Keratinocyte (primary cell): Measurements from ENCODE around the gene GAN. TPM values are rescaled to one million over a fixed set of nuclear protein-coding genes. Genes with fewer than 3 reads are reported as not detected.

Experiments
- DNase-seq: peaks from one replicate; pipeline ENCODE4 v3.0.0-alpha.2; 2011; ENCODE audit warnings: low read depth, missing footprints, low spot score
- FAIRE-seq: peaks from 2 replicates; lab custom pipeline; 2011; peaks lifted over from hg19 to GRCh38; lab: Jason Lieb, UNC
- H2AFZ ChIP-seq: 2 replicates; pipeline ENCODE4 v1.6.0; 2012; ENCODE audit warnings: low read length, control low read depth, inconsistent platforms; ENCODE audit not compliant: control insufficient read depth
- H3K27ac ChIP-seq: 2 replicates; pipeline ENCODE4 v1.5.1; 2011; ENCODE audit warnings: low read length; ENCODE audit not compliant: control insufficient read depth, insufficient read depth
- H3K27me3 ChIP-seq: 3 replicates; pipeline ENCODE4 v1.6.0; 2011; ENCODE audit warnings: low read length; ENCODE audit not compliant: control insufficient read depth, insufficient read depth; ENCODE audit errors: extremely low read depth
- H3K36me3 ChIP-seq, 2 experiments: 2 replicates in 1 of 2; 3 replicates in 1 of 2; pipeline ENCODE4 v1.5.1; 2011; ENCODE audit warnings: low read length in 2 of 2, mild to moderate bottlenecking in 1 of 2; ENCODE audit not compliant: control insufficient read depth in 2 of 2, insufficient read depth in 2 of 2; ENCODE audit errors: extremely low read depth in 1 of 2
- H3K4me1 ChIP-seq: 3 replicates; pipeline ENCODE4 v1.5.1; 2011; ENCODE audit warnings: low read length; ENCODE audit not compliant: control insufficient read depth, insufficient read depth; ENCODE audit errors: extremely low read depth
- H3K4me2 ChIP-seq: 3 replicates; pipeline ENCODE4 v1.6.0; 2011; ENCODE audit warnings: low read depth, low read length; ENCODE audit not compliant: control insufficient read depth, insufficient read depth; ENCODE audit errors: extremely low read depth
- H3K4me3 ChIP-seq, 3 experiments: fragments of 200-600 bp in 1 of 3; sonication (generic) in 1 of 3; 2 replicates in 2 of 3; 3 replicates in 1 of 3; pipeline ENCODE4 v1.5.1; 2011 to 2016; ENCODE audit warnings: low read length in 3 of 3, mild to moderate bottlenecking in 3 of 3, control low read depth in 2 of 3, inconsistent platforms in 1 of 3, low read depth in 1 of 3, mixed read lengths in 1 of 3, mixed run types in 1 of 3, moderate library complexity in 1 of 3; ENCODE audit not compliant: control insufficient read depth in 2 of 3, insufficient read depth in 2 of 3; ENCODE audit errors: extremely low read depth in 1 of 3
- H3K79me2 ChIP-seq: 2 replicates; pipeline ENCODE4 v1.6.0; 2012; ENCODE audit warnings: low read length; ENCODE audit not compliant: control insufficient read depth, insufficient read depth
- H3K9ac ChIP-seq: 3 replicates; pipeline ENCODE4 v1.6.0; 2011; ENCODE audit warnings: low read length; ENCODE audit not compliant: control insufficient read depth, insufficient read depth; ENCODE audit errors: extremely low read depth
- H3K9me1 ChIP-seq: 3 replicates; pipeline ENCODE4 v1.6.0; 2011; ENCODE audit warnings: low read length; ENCODE audit not compliant: control insufficient read depth, insufficient read depth; ENCODE audit errors: extremely low read depth
- H3K9me3 ChIP-seq: 2 replicates; pipeline ENCODE4 v1.5.1; 2012; ENCODE audit warnings: low read depth, low read length; ENCODE audit not compliant: control insufficient read depth
- H4K20me1 ChIP-seq: 3 replicates; pipeline ENCODE4 v1.6.0; 2011; ENCODE audit warnings: low read length; ENCODE audit not compliant: control insufficient read depth, insufficient read depth; ENCODE audit errors: extremely low read depth
- EZH2 ChIP-seq: IDR thresholded peaks from one replicate; pipeline ENCODE4 v1.6.1; 2012; ENCODE audit warnings: inconsistent platforms, mild to moderate bottlenecking, low read length, moderate library complexity
- dilution Hi-C: fragments of 300-500 bp; cut with MboI; formaldehyde crosslinking; loops from one replicate; pipeline ENCODE4 v1.7.0; 2020; ENCODE audit warnings: low sequenced_read_pairs; ENCODE audit not compliant: extremely low pct_ligation_motif_present
- polyA plus RNA-seq, 5 experiments: library from polyadenylated mRNA; depleted of rRNA in 3 of 5; stranded (reverse) in 3 of 5; stranded (forward) in 1 of 5; unstranded in 1 of 5; fragments of >200 nt; gene quantifications; 1 replicate in 1 of 5; 2 replicates in 3 of 5; 3 replicates in 1 of 5; pipeline versions ENCODE4 v1.2.1 to v1.2.3, GENCODE V29; 2011 to 2012; ENCODE audit warnings: missing spikeins in 2 of 5, low read depth in 1 of 5, low replicate concordance in 1 of 5
- TF ChIP-seq, protein P1 (sequence below), 3 experiments: IDR thresholded peaks in 1 of 3; conservative IDR thresholded peaks in 1 of 3; optimal IDR thresholded peaks in 1 of 3; 2 replicates in 2 of 3; 3 replicates in 1 of 3; pipeline versions ENCODE3 to v1.5.1; 2011; ENCODE audit warnings: low read length in 3 of 3, mild to moderate bottlenecking in 3 of 3, moderate library complexity in 2 of 3, control low read depth in 1 of 3, inconsistent platforms in 1 of 3; ENCODE audit not compliant: insufficient read depth in 2 of 3; ENCODE audit errors: extremely low read depth in 1 of 3

The GAN gene
- polyA plus RNA-seq, 1 donor (not counting 4 experiments of a cell fraction or from before 2014, with no cell fraction given), result 6.5 TPM

DNA sequence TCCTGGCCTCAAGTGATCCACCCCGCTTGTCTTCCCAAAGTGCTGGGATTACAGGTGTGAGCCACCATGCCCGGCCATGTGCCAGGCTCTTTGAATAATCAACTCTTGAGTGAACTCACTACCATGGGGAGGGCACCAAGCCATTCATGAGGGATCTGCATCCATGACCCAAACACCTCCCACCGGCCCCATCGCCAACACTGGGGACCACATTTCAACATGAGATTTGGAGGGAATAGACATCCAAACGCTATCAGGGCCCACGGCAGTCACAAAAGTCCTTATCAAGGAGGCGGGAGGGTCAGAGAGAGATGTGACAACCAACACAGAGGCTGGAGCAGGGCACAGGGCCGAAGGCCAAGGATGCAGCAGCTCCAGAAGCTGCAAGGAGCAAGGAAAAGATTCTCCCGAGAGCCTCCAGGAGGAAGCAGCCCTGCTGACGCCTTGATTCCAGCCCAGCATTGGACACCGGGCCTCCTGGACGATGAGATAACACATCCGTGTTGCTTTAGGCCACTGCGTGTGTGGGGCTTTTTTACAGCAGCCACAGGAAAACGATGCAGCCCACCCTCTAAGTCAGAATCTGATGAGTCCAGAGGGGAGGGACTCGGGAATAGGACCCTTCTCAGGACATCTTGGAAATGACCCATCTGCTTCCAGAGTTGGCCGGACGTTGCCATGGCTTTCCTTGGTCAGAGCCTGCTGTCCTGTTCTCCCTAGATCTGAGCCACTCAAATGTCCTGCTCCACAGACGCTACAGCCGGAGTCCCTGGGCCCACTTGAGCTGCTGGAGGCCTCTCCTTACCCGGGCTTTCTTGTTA lies 82.5 kb downstream of the GAN start:
- Histone ChIP-seq H3K27me3 (no peaks in the 10 kb centered on the region), H4K20me1 (no peaks in the 10 kb centered on the region), H3K9me1 (no peaks in the 10 kb centered on the region), H3K36me3 (no peaks in the 10 kb centered on the region), H2AFZ (no peak overlapping the region), H3K9me3 (peaks cover 2% of the 10 kb centered on the region), H3K9ac (no peak overlapping the region), H3K4me2 (no peak overlapping the region), H3K4me1 (peaks cover 14% of the 10 kb centered on the region), H3K27ac (no peak overlapping the region), H3K79me2 (no peaks in the 10 kb centered on the region), H3K4me3 (no peak overlapping the region)
- dilution Hi-C loops, result no loop called here
- no peak for TF ChIP-seq EZH2
- TF ChIP-seq, protein P1, sequence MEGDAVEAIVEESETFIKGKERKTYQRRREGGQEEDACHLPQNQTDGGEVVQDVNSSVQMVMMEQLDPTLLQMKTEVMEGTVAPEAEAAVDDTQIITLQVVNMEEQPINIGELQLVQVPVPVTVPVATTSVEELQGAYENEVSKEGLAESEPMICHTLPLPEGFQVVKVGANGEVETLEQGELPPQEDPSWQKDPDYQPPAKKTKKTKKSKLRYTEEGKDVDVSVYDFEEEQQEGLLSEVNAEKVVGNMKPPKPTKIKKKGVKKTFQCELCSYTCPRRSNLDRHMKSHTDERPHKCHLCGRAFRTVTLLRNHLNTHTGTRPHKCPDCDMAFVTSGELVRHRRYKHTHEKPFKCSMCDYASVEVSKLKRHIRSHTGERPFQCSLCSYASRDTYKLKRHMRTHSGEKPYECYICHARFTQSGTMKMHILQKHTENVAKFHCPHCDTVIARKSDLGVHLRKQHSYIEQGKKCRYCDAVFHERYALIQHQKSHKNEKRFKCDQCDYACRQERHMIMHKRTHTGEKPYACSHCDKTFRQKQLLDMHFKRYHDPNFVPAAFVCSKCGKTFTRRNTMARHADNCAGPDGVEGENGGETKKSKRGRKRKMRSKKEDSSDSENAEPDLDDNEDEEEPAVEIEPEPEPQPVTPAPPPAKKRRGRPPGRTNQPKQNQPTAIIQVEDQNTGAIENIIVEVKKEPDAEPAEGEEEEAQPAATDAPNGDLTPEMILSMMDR (optimal IDR thresholded peaks at IDR 0.05 in 1 of 3, IDR thresholded peaks at IDR 0.05 in 1 of 3, conservative IDR thresholded peaks at IDR 0.05 in 1 of 3; ENCODE audit: extremely low read depth in 1 of 3, insufficient read depth in 2 of 3, low read length in 3 of 3), result no peak
- DNase-seq (no peak), FAIRE-seq (no peak)

DNA sequence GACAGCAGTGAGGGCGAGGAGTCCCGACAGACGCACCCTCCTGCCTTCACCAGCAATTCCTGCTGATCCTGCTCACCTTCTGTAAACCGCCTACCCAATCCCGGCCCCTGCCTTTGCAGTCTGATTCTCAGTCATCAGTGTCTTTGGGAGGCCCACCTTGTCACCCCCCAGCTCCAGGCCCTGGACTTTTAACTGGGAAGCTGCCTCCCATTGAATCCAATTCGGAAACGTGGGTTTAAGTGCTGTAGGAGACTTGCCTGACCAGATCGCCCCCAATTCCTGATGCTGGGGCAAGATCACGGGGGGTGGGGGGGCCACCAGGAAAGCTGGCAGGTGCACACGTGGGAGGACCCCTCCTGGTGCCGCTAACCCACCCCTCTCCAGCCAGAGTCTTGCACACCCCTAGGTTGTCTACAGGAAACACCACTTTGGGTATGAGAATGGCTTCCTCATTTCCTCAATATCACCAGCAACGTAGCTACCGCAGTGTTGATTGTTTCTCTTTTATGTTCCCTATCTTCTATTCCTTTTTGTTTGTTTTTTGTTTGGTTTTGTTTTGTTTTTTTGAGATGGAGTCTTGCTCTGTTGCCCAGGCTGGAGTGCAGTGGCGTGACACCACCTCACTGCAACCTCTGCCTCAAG lies 83.2 kb downstream of the GAN start:
- H2AFZ ChIP-seq, result no peak overlapping the region
- H3K4me1 ChIP-seq, result peaks cover 14% of the 10 kb centered on the region
- H3K27ac ChIP-seq, result no peak overlapping the region
- FAIRE-seq (no peak), DNase-seq (no peak)
- H3K36me3 ChIP-seq, result no peaks in the 10 kb centered on the region
- no peaks in the 10 kb centered on the region for H3K9me1 ChIP-seq
- no peaks in the 10 kb centered on the region for H4K20me1 ChIP-seq
- no peak for TF ChIP-seq EZH2
- TF ChIP-seq, protein P1 (optimal IDR thresholded peaks at IDR 0.05 in 1 of 3, IDR thresholded peaks at IDR 0.05 in 1 of 3, conservative IDR thresholded peaks at IDR 0.05 in 1 of 3; ENCODE audit: extremely low read depth in 1 of 3, insufficient read depth in 2 of 3, low read length in 3 of 3), result no peak
- H3K9me3 ChIP-seq, result peaks cover 2% of the 10 kb centered on the region
- no peak overlapping the region for H3K9ac ChIP-seq
- no peak overlapping the region for H3K4me3 ChIP-seq
- dilution Hi-C loops, result no loop called here
- H3K79me2 ChIP-seq, result no peaks in the 10 kb centered on the region
- H3K27me3 ChIP-seq, result no peaks in the 10 kb centered on the region
- H3K4me2 ChIP-seq, result no peak overlapping the region
